Ishikawa (cell line): ENCODE measurements around the gene STAG1.

Experiments
- CEBPB ChIP-seq: IDR thresholded peaks from 2 replicates; pipeline ENCODE4 v1.6.1; 2012
- CREB1 ChIP-seq: IDR thresholded peaks from 2 replicates; pipeline ENCODE4 v1.6.1; 2012; ENCODE audit warnings: low read depth
- EGR1 ChIP-seq: IDR thresholded peaks from 2 replicates; pipeline ENCODE4 v1.6.1; 2012
- EP300 ChIP-seq: IDR thresholded peaks from 2 replicates; pipeline ENCODE4 v1.6.1; 2012; ENCODE audit warnings: borderline replicate concordance
- FOXM1 ChIP-seq: IDR thresholded peaks from 2 replicates; pipeline ENCODE4 v1.6.1; 2012; ENCODE audit warnings: low read depth, borderline replicate concordance
- NFIC ChIP-seq: IDR thresholded peaks from 2 replicates; pipeline ENCODE4 v1.6.1; 2012
- RAD21 ChIP-seq: IDR thresholded peaks from 2 replicates; pipeline ENCODE4 v1.6.1; 2012; ENCODE audit warnings: low read depth
- TAF1 ChIP-seq: IDR thresholded peaks from 2 replicates; pipeline ENCODE4 v1.6.1; 2012; ENCODE audit warnings: low read depth, mild to moderate bottlenecking
- TCF12 ChIP-seq: IDR thresholded peaks from 2 replicates; pipeline ENCODE4 v1.6.1; 2012; ENCODE audit warnings: low read depth
- TEAD4 ChIP-seq: IDR thresholded peaks from 2 replicates; pipeline ENCODE4 v1.6.1; 2012
- USF1 ChIP-seq: IDR thresholded peaks from 2 replicates; pipeline ENCODE4 v1.6.1; 2012
- YY1 ChIP-seq: IDR thresholded peaks from 2 replicates; pipeline ENCODE4 v1.6.1; 2012; ENCODE audit warnings: low read depth
- ZBTB7A ChIP-seq: IDR thresholded peaks from 2 replicates; pipeline ENCODE4 v1.6.1; 2012; ENCODE audit warnings: low read depth
- TF ChIP-seq, protein P1 (sequence below): IDR thresholded peaks from 2 replicates; pipeline ENCODE4 v1.6.1; 2012
- TF ChIP-seq, protein P2 (sequence below): IDR thresholded peaks from 2 replicates; pipeline ENCODE4 v1.6.1; 2012; ENCODE audit warnings: low read depth, mild to moderate bottlenecking

Gene STAG1

GRCh38 chr3:136396916-136397315 lies 355.3 kb downstream of the STAG1 start:
- TF ChIP-seq RAD21: no peak
- TF ChIP-seq CEBPB: no peak
- no peak for TF ChIP-seq TEAD4
- TF ChIP-seq, protein P1, sequence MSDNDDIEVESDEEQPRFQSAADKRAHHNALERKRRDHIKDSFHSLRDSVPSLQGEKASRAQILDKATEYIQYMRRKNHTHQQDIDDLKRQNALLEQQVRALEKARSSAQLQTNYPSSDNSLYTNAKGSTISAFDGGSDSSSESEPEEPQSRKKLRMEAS: no peak
- TF ChIP-seq YY1: no peak
- no peak for TF ChIP-seq EGR1
- TF ChIP-seq, protein P2, sequence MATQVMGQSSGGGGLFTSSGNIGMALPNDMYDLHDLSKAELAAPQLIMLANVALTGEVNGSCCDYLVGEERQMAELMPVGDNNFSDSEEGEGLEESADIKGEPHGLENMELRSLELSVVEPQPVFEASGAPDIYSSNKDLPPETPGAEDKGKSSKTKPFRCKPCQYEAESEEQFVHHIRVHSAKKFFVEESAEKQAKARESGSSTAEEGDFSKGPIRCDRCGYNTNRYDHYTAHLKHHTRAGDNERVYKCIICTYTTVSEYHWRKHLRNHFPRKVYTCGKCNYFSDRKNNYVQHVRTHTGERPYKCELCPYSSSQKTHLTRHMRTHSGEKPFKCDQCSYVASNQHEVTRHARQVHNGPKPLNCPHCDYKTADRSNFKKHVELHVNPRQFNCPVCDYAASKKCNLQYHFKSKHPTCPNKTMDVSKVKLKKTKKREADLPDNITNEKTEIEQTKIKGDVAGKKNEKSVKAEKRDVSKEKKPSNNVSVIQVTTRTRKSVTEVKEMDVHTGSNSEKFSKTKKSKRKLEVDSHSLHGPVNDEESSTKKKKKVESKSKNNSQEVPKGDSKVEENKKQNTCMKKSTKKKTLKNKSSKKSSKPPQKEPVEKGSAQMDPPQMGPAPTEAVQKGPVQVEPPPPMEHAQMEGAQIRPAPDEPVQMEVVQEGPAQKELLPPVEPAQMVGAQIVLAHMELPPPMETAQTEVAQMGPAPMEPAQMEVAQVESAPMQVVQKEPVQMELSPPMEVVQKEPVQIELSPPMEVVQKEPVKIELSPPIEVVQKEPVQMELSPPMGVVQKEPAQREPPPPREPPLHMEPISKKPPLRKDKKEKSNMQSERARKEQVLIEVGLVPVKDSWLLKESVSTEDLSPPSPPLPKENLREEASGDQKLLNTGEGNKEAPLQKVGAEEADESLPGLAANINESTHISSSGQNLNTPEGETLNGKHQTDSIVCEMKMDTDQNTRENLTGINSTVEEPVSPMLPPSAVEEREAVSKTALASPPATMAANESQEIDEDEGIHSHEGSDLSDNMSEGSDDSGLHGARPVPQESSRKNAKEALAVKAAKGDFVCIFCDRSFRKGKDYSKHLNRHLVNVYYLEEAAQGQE: no peak
- TF ChIP-seq FOXM1: no peak
- TF ChIP-seq CREB1: no peak
- no peak for TF ChIP-seq TCF12
- no peak for TF ChIP-seq EP300

DNA sequence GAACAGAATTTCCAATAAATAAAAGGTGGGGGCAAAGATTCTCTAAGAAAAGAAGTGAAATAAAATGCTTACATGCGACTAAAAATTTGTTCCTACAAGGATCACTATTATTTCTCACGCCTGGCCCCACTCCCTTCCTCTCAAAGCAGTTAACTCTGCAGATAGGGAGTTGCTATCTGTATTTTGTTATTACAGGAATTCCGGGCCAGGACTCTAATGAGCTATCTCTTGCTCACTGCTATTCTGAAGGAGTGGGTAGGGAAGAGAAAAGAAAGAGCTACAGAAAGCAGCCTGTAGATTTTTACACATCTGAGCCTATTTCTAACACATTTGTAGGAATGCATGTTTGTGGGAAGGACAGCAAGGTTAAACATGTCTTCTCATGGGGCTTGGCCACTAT lies 361.6 kb downstream of the STAG1 start:
- no peak for TF ChIP-seq USF1

GRCh38 chr3:136387031-136387430 lies 365.1 kb downstream of the STAG1 start:
- TF ChIP-seq EGR1: no peak
- no peak for TF ChIP-seq CREB1
- TF ChIP-seq, protein P2: no peak

- TF ChIP-seq ZBTB7A (no peak), USF1 (no peak), TAF1 (no peak), NFIC (no peak), YY1 (no peak), EGR1 (no peak), TEAD4 (no peak), CREB1 (no peak), RAD21 (no peak), FOXM1 (no peak), EP300 (no peak), TCF12 (no peak), CEBPB (no peak)
- TF ChIP-seq, protein P2: no peak
- TF ChIP-seq, protein P1: no peak
Observed at GRCh38 chr3:136385457-136385856, 366.7 kb downstream of the STAG1 start.

GRCh38 chr3:136381051-136381450 lies 371.1 kb downstream of the STAG1 start:
- TF ChIP-seq USF1 (no peak), EGR1 (no peak), YY1 (no peak), FOXM1 (no peak), RAD21 (no peak), ZBTB7A (no peak), NFIC (no peak), EP300 (no peak), TAF1 (no peak), TEAD4 (no peak), CEBPB (no peak), TCF12 (no peak), CREB1 (no peak)
- TF ChIP-seq, protein P2: no peak
- TF ChIP-seq, protein P1: no peak
